Measurements from ENCODE around the gene CACNA2D3. TPM values are rescaled to one million over a fixed set of nuclear protein-coding genes. Genes with fewer than 3 reads are reported as not detected.

The CACNA2D3 gene
- total and polyA plus RNA-seq, 12 donors, result 0.51 to 43.5 (median 19.3) TPM

DNA sequence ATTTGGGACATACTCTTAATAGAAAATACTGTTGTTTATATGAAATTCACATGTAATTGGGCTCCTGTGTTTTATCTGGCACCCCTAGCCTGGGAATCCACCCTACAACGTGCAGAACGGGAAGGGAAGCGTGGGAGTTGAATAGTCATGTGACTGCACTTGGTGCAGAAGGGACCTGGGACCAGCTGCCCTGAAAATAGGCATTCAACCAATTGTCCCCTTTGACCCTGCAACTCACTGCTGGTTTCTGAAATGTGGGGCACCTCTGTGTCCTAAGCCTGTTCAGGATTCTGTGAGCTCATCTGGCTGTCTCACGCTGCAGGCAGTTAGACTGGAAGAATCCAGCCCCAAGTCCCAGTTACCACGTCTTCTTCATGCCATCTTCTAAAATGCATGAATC lies 79.7 kb downstream of the CACNA2D3 start:
- H3K9me3 ChIP-seq, result no peaks in the 10 kb centered on the region
- TF ChIP-seq, protein P1, sequence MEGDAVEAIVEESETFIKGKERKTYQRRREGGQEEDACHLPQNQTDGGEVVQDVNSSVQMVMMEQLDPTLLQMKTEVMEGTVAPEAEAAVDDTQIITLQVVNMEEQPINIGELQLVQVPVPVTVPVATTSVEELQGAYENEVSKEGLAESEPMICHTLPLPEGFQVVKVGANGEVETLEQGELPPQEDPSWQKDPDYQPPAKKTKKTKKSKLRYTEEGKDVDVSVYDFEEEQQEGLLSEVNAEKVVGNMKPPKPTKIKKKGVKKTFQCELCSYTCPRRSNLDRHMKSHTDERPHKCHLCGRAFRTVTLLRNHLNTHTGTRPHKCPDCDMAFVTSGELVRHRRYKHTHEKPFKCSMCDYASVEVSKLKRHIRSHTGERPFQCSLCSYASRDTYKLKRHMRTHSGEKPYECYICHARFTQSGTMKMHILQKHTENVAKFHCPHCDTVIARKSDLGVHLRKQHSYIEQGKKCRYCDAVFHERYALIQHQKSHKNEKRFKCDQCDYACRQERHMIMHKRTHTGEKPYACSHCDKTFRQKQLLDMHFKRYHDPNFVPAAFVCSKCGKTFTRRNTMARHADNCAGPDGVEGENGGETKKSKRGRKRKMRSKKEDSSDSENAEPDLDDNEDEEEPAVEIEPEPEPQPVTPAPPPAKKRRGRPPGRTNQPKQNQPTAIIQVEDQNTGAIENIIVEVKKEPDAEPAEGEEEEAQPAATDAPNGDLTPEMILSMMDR (IDR thresholded peaks at IDR 0.05), result no peak
- no peak for DNase-seq
- intact Hi-C loops (cut with DNase I), result no loop called here
- WGBS, 2 donors, result 52 to 63% methylated on average over 5 of the region's 5 CpGs
- ATAC-seq, result no peak
- peaks cover 0 to 11% (median 0%) of the 10 kb centered on the region in 9 donors for H3K4me1 ChIP-seq
- no peaks in the 10 kb centered on the region for H3K27me3 ChIP-seq
- no peak overlapping the region for H3K4me3 ChIP-seq
- no peak overlapping the region for H3K27ac ChIP-seq
- H3K36me3 ChIP-seq, result no peaks in the 10 kb centered on the region

DNA sequence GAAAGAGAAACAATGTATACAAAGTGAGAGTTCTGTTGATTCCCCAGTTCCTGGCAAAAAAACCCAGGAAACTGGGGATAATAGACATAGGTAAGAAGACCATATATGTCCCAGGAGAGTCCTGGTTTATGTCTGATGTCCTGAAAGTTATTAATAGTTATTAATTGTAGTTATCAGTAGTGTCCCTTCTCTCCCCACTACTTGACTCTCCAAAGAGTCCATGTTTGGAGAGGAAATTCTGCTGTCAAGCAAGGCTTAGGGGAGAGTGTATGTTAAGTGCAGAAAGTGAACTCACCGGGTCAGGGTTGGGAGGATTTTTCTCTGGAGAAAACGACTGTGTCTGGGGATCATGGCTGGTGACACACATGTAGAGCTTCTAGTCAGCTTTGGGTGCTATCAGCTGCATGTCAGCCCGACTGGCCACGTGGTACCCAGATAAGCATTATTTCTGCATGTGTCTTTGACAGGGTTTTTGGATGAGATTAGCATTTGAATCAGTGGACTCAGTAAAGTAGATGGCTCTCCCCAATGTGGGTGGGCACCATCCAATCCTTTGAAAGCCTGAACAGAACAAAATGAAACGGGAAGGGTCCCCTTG lies 80.4 kb downstream of the CACNA2D3 start:
- TF ChIP-seq, protein P1 (IDR thresholded peaks at IDR 0.05), result no peak
- Histone ChIP-seq H3K27me3 (no peaks in the 10 kb centered on the region), H3K36me3 (no peaks in the 10 kb centered on the region), H3K4me1 (peaks cover 0 to 11% (median 0%) of the 10 kb centered on the region in 9 donors), H3K9me3 (no peaks in the 10 kb centered on the region), H3K27ac (no peak overlapping the region), H3K4me3 (no peak overlapping the region)
- intact Hi-C loops (cut with DNase I), result no loop called here
- DNase-seq (no peak), ATAC-seq (peak in 5 of 8 donors; percentile 34 to 77 (median 44))
- 26 to 30% methylated on average over 5 of the region's 5 CpGs for WGBS, 2 donors

DNA sequence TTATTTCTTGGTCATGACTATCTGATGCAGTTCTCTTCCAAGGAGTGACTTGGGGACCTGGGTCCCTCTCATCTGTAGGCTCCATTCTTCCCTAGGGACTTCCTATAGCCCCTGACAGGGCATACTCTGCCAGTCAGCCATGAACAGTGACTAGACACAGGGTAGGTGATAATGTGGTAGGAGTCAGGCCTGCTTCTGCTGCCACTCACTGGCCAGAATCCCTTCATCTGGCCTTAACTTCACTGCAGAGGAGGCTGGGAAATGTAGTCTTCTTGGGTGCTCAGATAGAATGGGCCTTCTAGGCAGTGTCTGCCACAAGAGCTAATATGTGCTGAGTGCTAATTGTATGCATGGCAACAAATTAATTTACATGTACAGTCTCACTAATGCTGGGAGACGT lies 84.5 kb downstream of the CACNA2D3 start:
- ATAC-seq (peak in 5 of 8 donors; percentile 11 to 55 (median 52)), DNase-seq (no peak)
- 83 to 84% methylated on average over 1 of the region's 1 CpG for WGBS, 2 donors
- no peaks in the 10 kb centered on the region for H3K27me3 ChIP-seq
- H3K27ac ChIP-seq, result no peak overlapping the region
- peaks cover 0 to 6% (median 0%) of the 10 kb centered on the region in 11 donors for H3K9me3 ChIP-seq
- H3K4me1 ChIP-seq, result peaks cover 0 to 21% (median 8%) of the 10 kb centered on the region in 9 donors
- no peak overlapping the region for H3K4me3 ChIP-seq
- no peaks in the 10 kb centered on the region for H3K36me3 ChIP-seq
- TF ChIP-seq, protein P1 (IDR thresholded peaks at IDR 0.05), result no peak
- intact Hi-C loops (cut with DNase I), result no loop called here

DNA sequence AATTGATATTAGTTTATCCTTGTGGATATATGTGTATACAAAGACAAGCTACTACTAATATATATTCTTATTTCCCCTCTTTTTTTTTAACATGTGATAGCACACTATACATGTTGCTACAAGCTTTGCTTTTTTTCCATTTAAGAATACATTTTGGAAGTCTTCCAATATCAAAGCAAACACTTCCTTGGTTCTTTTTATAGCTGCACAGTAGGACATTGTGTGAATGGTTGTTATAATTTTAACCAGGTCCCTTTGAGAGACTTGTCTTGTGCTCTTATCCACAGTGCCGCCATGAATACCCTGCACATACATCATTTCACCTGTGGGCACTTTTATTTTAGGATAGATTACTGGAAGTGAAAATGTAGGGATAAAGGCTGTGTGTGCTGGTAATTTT lies 88.7 kb downstream of the CACNA2D3 start:
- Histone ChIP-seq H3K27ac (peak overlapping the region in 4 of 10 donors; percentile 2 to 43 (median 20)), H3K36me3 (no peaks in the 10 kb centered on the region), H3K4me1 (peaks cover 0 to 28% (median 11%) of the 10 kb centered on the region in 9 donors), H3K9me3 (peaks cover 0 to 10% (median 0%) of the 10 kb centered on the region in 11 donors), H3K4me3 (no peak overlapping the region), H3K27me3 (no peaks in the 10 kb centered on the region)
- 12 to 21% methylated on average over 1 of the region's 1 CpG for WGBS, 2 donors
- ATAC-seq (peak in 6 of 8 donors; percentile 61 to 93 (median 76)), DNase-seq (no peak)
- TF ChIP-seq, protein P1 (IDR thresholded peaks at IDR 0.05), result no peak
- intact Hi-C loops (cut with DNase I), result no loop called here
